HUES48 (cell line): ENCODE data around the gene SYNE4.

Experiments
- H3K27ac ChIP-seq: one replicate; pipeline ENCODE4 v1.7.0; 2013; ENCODE audit warnings: low read depth, low read length, inconsistent platforms
- H3K27me3 ChIP-seq: 2 replicates; pipeline ENCODE4 v1.6.1; 2013; ENCODE audit warnings: mild to moderate bottlenecking, low read length; ENCODE audit not compliant: control insufficient read depth, insufficient read depth
- H3K36me3 ChIP-seq: 2 replicates; pipeline ENCODE4 v1.6.1; 2013; ENCODE audit warnings: low read length; ENCODE audit not compliant: control insufficient read depth, insufficient read depth
- H3K4me1 ChIP-seq: 2 replicates; pipeline ENCODE4 v1.6.1; 2013; ENCODE audit warnings: mild to moderate bottlenecking, low read length; ENCODE audit not compliant: control insufficient read depth, insufficient read depth
- H3K4me3 ChIP-seq: 2 replicates; pipeline ENCODE4 v1.5.1; 2013; ENCODE audit warnings: mild to moderate bottlenecking, low read depth, low read length
- H3K9ac ChIP-seq: 2 replicates; pipeline ENCODE4 v1.6.1; 2013; ENCODE audit warnings: mild to moderate bottlenecking, low read depth, low read length, moderate library complexity
- H3K9me3 ChIP-seq: 2 replicates; pipeline ENCODE4 v1.6.1; 2013; ENCODE audit warnings: low read length; ENCODE audit not compliant: control insufficient read depth, insufficient read depth

The SYNE4 gene

DNA sequence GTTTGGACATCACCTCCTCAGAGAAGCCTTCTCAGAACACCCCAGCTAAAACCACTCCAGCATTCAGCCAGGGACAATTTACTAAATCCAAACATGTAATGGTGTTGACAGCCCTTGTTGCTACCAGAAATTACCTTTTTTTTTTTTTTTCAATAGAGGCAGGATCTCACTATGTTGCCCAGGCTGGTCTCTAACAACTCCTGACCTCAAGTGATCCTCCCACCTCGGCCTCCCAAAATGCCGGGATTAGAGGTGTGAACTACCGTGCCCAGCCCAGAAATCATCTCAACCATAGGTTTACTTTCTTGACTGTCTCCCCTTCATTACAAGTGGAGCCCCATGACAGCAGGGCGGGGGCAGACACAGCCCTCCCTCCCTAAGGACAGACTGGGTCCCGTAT, 14.8 kb upstream of the SYNE4 start:
- H3K27me3 ChIP-seq, result no peaks in the 10 kb centered on the region
- no peaks in the 10 kb centered on the region for H3K4me1 ChIP-seq
- no peak overlapping the region for H3K4me3 ChIP-seq
- H3K9me3 ChIP-seq, result no peaks in the 10 kb centered on the region
- no peak overlapping the region for H3K9ac ChIP-seq
- peaks cover 44% of the 10 kb centered on the region for H3K36me3 ChIP-seq
- H3K27ac ChIP-seq, result no peak overlapping the region

DNA sequence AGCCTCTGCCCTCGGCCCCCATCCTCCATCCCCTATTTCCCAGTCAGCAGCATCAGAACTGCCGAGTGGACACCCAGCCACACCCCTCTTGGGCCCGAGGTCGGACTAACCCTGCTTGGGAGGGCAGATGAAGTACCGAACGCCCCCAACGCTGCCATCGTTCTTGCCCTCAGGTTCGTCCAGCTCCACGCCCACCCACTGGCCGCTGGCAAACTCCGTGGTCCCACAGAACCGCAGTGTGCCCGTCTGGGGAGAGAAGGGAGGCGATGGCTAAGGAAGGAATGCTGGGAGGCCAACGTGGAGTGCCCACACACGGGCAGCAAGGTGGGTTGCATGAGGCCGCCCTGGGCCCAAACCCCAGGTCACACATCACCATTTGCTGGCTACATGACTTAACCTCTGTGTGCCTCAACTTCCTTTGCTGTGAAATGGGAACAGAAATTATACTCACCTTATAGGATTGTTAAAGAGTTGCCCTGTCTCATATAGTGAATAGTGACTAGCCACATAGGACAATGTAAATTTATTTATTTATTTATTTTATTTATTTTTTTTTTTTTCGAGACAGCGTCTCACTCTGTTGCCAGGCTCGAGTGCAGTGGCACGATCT, 10.6 kb upstream of the SYNE4 start:
- no peaks in the 10 kb centered on the region for H3K27me3 ChIP-seq
- no peaks in the 10 kb centered on the region for H3K4me1 ChIP-seq
- H3K9ac ChIP-seq, result no peak overlapping the region
- no peak overlapping the region for H3K27ac ChIP-seq
- H3K4me3 ChIP-seq, result no peak overlapping the region
- peaks cover 48% of the 10 kb centered on the region for H3K36me3 ChIP-seq
- H3K9me3 ChIP-seq, result no peaks in the 10 kb centered on the region

DNA sequence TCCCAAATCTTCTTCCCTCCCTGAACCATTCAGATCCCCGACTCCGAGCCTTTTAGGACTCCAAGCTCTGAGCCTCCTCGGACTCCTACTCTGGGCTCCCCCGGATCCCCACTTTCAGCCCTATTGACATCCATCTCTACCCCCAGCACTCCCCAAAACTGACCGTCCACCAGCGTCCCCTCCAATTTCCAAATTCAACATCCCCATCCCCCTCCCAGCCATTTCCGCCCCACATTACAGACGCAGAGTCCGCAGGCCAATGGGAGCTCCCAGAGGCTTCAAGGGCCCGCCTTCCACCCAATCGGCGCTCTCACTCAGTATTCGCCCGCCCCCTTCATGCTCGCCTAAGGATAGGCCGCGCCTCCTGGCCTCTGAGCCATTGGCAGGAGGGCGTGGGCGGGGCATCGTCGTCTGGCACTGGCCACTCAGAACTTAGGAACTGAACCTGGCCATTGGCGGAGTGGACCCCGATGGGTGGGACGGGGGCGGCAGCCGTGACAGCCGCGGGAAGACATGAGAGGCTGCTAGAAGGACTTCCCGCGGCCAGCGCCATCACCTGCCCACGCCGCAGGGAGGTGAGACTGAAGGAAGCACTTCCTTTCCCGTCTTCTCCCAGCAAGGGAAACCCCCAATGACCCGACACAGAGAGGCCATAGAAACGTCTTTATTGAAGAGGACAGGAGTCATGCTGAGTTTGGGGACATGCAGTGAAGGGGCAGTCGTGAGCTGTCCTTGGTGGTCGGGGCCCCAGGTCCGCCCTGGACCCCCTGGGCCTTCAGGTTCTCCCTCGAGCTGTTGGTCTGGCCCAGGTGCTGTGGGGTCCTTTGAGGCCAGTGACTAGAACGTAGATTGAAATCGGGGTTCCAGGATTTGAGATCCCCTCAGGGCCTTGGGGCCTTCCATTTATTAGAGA, 5.7 kb upstream of the SYNE4 start, which contains the start of gene ALKBH6:
Gene ALKBH6 (minus strand): TSS at position 202 of the 913 bp plus-strand sequence. CDS start 816 bp downstream, outside the sequence.
- Histone ChIP-seq H3K4me1 (0 out of 2 replicates have a peak, but pooled peaks cover 5% of the 10 kb centered on the region), H3K9ac (peak within 1 kb of the TSS; percentile 49; the same call in 1 of the 2 replicates), H3K36me3 (peaks cover 22% of the 10 kb centered on the region), H3K27me3 (no peaks in the 10 kb centered on the region), H3K27ac (no peak within 1 kb of the TSS), H3K4me3 (peak within 1 kb of the TSS; percentile 83), H3K9me3 (no peaks in the 10 kb centered on the region)

DNA sequence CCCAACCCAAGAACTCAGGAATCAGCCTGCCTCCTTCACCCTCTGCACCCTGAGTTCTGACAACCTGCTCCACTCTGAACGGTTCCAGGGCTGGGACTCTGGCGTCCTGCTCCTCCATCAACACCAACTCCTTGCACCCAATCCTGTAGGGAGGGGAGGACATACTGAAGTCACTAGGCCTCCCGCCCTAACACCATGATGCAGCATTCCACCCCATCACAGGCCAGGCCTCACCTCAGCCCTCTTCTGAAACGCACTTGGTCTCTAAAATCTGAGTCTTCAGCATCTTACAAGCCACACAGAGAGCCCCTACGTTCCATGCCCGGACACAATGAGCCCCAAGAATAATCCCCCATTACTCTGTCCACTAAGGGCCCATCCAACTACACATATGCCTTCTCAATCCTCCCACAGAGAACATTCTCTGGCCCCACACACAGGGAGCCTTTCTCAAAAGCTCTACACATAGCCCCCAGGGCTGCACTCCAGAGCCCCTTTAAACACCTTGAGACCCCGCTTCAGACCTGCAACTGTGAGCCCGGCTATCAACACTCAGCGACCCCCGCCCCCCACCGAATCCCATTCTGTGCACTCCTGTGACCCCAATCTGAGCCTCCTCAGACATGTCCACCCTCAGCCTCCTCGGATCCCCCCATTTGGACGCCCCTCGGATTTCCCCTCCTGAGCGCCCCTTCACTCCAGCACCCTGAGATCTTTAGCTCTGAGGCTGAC, 4.8 kb upstream of the SYNE4 start:
- Histone ChIP-seq H3K4me3 (peak overlapping the region; percentile 83), H3K27ac (no peak overlapping the region), H3K9ac (peak overlapping the region; percentile 49; the same call in 1 of the 2 replicates), H3K36me3 (peaks cover 19% of the 10 kb centered on the region), H3K27me3 (no peaks in the 10 kb centered on the region), H3K9me3 (no peaks in the 10 kb centered on the region), H3K4me1 (0 out of 2 replicates have a peak, but pooled peaks cover 5% of the 10 kb centered on the region)

DNA sequence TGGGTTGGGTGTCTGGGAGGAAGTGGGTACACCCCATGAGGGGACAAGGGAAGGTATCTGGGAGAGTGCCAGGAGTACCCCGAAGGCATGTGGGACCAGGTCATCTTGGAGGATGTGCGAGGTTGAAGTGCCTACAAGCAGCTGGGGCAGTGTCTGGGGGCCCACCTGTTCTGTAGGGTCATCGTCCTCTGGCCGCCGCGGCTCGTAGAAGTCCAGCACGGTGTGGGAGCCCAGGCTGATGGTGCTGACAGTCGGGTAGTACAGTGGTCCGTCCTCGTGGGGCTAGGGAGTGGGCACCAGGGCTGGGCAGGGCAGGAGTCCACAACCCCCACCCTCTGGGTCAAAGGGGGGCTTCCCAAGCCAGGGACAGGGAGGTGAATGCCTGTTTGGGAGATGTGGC, 1.8 kb upstream of the SYNE4 start:
- Histone ChIP-seq H3K27me3 (no peaks in the 10 kb centered on the region), H3K9ac (no peak overlapping the region), H3K36me3 (no peaks in the 10 kb centered on the region), H3K4me3 (no peak overlapping the region), H3K4me1 (peaks cover 5% of the 10 kb centered on the region; the same call in 1 of the 2 replicates), H3K9me3 (no peaks in the 10 kb centered on the region), H3K27ac (no peak overlapping the region)

DNA sequence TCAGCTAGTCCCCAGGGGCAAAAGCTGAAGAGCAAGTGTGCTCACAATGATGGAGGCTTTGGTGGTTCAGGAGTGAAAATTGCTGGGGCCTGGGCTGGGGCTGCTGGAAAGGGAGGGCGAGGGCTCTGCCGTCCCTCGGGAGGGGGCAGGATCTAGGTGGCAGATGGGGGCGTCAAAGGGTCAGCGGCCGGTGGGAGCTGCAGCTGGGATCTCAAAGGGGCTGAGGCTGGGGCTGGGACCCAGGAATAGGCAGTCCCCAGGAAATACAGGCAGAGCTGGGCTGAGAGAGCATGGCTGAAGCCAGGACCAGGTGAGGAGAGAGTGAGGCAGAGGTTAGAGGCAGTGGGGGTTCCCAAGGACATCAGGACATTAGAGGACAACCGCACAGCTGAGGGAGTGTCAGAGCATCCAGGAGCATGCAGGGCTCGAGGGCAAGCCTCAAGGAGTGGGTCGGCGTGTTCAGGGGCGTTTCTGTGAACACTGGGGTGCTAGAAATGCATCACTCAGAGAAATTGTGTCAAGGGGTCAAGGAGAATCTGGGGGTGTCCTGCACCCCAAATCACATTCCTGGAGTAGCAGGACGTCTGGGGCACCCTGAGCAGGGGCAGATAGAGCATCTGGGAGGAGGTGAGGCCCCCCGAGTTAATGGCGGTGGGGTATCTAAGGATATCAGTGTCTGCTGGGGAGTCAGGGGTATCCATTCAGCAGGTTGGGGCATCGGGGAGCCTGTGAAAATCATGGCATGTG, 1.2 kb upstream of the SYNE4 start:
- H3K27ac ChIP-seq, result no peak overlapping the region
- H3K4me3 ChIP-seq, result peak overlapping the region; percentile 60; the same call in 1 of the 2 replicates
- H3K4me1 ChIP-seq, result peaks cover 5% of the 10 kb centered on the region; the same call in 1 of the 2 replicates
- no peak overlapping the region for H3K9ac ChIP-seq
- no peaks in the 10 kb centered on the region for H3K36me3 ChIP-seq
- no peaks in the 10 kb centered on the region for H3K27me3 ChIP-seq
- no peaks in the 10 kb centered on the region for H3K9me3 ChIP-seq

DNA sequence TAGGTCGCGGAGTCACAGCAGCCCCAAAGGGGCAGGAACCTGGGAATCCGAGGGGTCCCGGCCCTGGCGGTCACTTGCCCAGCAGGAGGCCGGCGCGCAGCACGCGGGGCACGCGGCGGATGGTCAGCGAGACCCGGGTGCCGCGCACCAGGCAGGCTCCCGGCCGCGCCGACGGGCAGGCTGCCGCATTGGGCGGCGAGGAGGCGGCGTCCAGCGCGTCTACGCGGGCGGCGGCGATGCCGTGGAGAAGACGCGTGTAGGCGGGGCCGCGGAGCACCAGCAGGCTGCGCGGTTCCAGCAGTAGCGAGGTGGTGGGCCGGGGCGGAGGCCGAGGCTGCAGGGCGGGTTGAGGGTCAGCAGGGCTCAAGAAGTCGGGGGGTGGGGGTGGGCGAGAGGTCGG, 607 bp upstream of the SYNE4 start:
- H3K9ac ChIP-seq, result no peak overlapping the region
- no peak overlapping the region for H3K27ac ChIP-seq
- peak overlapping the region; percentile 60 for H3K4me3 ChIP-seq

DNA sequence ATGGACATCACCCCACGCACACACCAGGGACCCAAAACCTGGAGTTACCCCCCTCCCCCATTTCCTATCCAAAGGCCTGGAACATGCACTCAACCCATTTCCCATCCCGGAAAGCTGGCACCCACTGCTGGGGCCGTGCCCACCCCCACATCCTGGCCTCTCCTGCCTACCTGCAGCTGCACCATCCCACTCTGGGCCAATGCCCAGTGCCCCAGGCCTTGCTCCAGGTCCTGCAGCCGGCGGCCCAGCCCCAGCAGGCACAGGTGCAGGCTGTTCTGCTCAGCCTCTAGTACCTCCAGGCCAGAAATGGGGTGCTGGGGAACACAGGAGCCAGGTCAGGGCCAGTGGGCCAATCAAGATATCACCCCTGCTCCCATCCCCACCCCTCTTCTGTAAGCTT, 1.7 kb downstream of the SYNE4 start:
- H3K4me1 ChIP-seq, result no peaks in the 10 kb centered on the region; the same call in 1 of the 2 replicates
- no peaks in the 10 kb centered on the region for H3K36me3 ChIP-seq
- no peaks in the 10 kb centered on the region for H3K27me3 ChIP-seq
- no peak overlapping the region for H3K27ac ChIP-seq
- H3K9me3 ChIP-seq, result no peaks in the 10 kb centered on the region
- no peak overlapping the region for H3K9ac ChIP-seq
- H3K4me3 ChIP-seq, result no peak overlapping the region

More for the DNA sequence above, 607 bp upstream of the SYNE4 start:
- H3K9me3 ChIP-seq, result no peaks in the 10 kb centered on the region
- peaks cover 5% of the 10 kb centered on the region; the same call in 1 of the 2 replicates for H3K4me1 ChIP-seq
- no peaks in the 10 kb centered on the region for H3K36me3 ChIP-seq
- H3K27me3 ChIP-seq, result no peaks in the 10 kb centered on the region

DNA sequence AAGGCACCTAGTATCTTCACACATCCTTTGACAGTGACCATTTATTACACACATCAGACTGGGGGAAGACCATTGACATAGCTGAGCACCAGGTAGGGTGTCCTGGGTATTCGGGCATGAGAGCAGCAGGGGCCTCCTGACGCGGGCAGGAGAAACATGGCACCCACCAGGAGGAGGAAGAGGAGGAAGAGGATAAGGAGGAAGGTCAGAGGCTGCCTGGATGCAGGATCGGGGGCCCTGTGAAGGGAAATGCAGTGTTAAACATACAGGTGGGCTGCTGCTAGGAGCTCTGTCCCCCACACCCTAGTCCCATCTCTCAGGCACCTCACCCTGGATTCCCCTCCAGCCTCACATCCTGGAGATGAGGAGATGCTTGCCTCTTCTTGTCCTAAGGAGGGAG, 5.3 kb downstream of the SYNE4 start:
- no peaks in the 10 kb centered on the region; the same call in 1 of the 2 replicates for H3K4me1 ChIP-seq
- no peak overlapping the region for H3K9ac ChIP-seq
- H3K27ac ChIP-seq, result no peak overlapping the region
- no peaks in the 10 kb centered on the region for H3K36me3 ChIP-seq
- H3K9me3 ChIP-seq, result no peaks in the 10 kb centered on the region
- no peak overlapping the region for H3K4me3 ChIP-seq
- H3K27me3 ChIP-seq, result no peaks in the 10 kb centered on the region

DNA sequence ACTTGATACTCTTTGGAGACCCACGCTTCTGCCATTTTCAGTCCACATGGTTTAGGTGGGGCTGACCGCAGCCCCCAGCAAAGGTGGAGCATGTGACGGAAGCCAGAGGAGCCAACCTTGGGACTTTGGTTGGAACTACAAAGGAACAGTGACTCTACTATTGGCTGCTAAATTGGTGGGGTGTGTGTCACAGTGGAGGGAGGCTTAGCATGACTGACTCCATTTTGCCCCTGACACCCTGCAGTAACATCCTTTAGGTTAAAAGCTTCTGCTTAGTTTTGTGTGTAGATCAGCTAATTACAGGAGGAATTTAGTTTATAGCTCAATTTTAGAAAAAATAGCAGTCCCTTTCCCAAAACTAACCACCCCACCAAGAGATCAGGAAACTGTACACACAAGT, 7.0 kb downstream of the SYNE4 start:
- no peak overlapping the region for H3K9ac ChIP-seq
- H3K36me3 ChIP-seq, result no peaks in the 10 kb centered on the region
- no peak overlapping the region for H3K4me3 ChIP-seq
- no peaks in the 10 kb centered on the region for H3K27me3 ChIP-seq
- H3K27ac ChIP-seq, result no peak overlapping the region
- no peaks in the 10 kb centered on the region for H3K9me3 ChIP-seq
- H3K4me1 ChIP-seq, result no peaks in the 10 kb centered on the region
